Measurements from ENCODE around the gene POU6F2.

The POU6F2 gene

GRCh38 chr7:39035156-39035555 lies 57.4 kb downstream of the POU6F2 start:
- no peaks in the 10 kb centered on the region for H4K20me1 ChIP-seq (ENCODE audit: control insufficient read depth, insufficient read depth, low read depth, low read length)
- no peaks in the 10 kb centered on the region for H3K36me3 ChIP-seq (ENCODE audit: control insufficient read depth, low read length)
- no peak overlapping the region for H3K27ac ChIP-seq (ENCODE audit: low read depth, low read length)
- H3K27me3 ChIP-seq (ENCODE audit: control insufficient read depth, low read length), result no peaks in the 10 kb centered on the region; the same call in 1 of the 2 replicates
- H3F3A ChIP-seq (ENCODE audit: control insufficient read depth, insufficient read depth), result no peaks in the 10 kb centered on the region
- H3K4me3 ChIP-seq (ENCODE audit: low read length), result no peak overlapping the region
- H3K4me1 ChIP-seq (ENCODE audit: control insufficient read depth, low read length), result no peaks in the 10 kb centered on the region
- H3K79me2 ChIP-seq (ENCODE audit: control insufficient read depth, low read length), result no peaks in the 10 kb centered on the region
- no peak overlapping the region for H3K4me2 ChIP-seq (ENCODE audit: low read length)
- no peaks in the 10 kb centered on the region for H3K9me2 ChIP-seq (replicated peaks; ENCODE audit: control insufficient read depth, low read length)
- TF ChIP-seq CTCF (IDR thresholded peaks at IDR 0.05; ENCODE audit: low read depth, low read length, poor library complexity, severe bottlenecking), result no peak
- no peak for TF ChIP-seq EZH2phosphoT487 (IDR thresholded peaks at IDR 0.05; ENCODE audit: borderline replicate concordance, low read length)
- no peaks in the 10 kb centered on the region for H3K9me3 ChIP-seq (ENCODE audit: control insufficient read depth, insufficient read depth, low read length)

- TF ChIP-seq CTCF (IDR thresholded peaks at IDR 0.05; ENCODE audit: low read depth, low read length, poor library complexity, severe bottlenecking), result no peak
- no peak for TF ChIP-seq EZH2phosphoT487 (IDR thresholded peaks at IDR 0.05; ENCODE audit: borderline replicate concordance, low read length)
- H3K27ac ChIP-seq (ENCODE audit: low read depth, low read length), result no peak overlapping the region
- H3K36me3 ChIP-seq (ENCODE audit: control insufficient read depth, low read length), result no peaks in the 10 kb centered on the region
- no peaks in the 10 kb centered on the region for H3K4me1 ChIP-seq (ENCODE audit: control insufficient read depth, low read length)
- no peaks in the 10 kb centered on the region for H3F3A ChIP-seq (ENCODE audit: control insufficient read depth, insufficient read depth)
- no peaks in the 10 kb centered on the region for H3K9me3 ChIP-seq (ENCODE audit: control insufficient read depth, insufficient read depth, low read length)
- H4K20me1 ChIP-seq (ENCODE audit: control insufficient read depth, insufficient read depth, low read depth, low read length), result no peaks in the 10 kb centered on the region
- no peaks in the 10 kb centered on the region; the same call in 1 of the 2 replicates for H3K27me3 ChIP-seq (ENCODE audit: control insufficient read depth, low read length)
- H3K79me2 ChIP-seq (ENCODE audit: control insufficient read depth, low read length), result no peaks in the 10 kb centered on the region
- no peak overlapping the region for H3K4me2 ChIP-seq (ENCODE audit: low read length)
- no peaks in the 10 kb centered on the region for H3K9me2 ChIP-seq (replicated peaks; ENCODE audit: control insufficient read depth, low read length)
- H3K4me3 ChIP-seq (ENCODE audit: low read length), result no peak overlapping the region
These were observed 58.2 kb downstream of the POU6F2 start for GRCh38 chr7:39035903-39036302.

- Histone ChIP-seq H4K20me1 (ENCODE audit: control insufficient read depth, insufficient read depth, low read depth, low read length) (no peaks in the 10 kb centered on the region), H3K36me3 (ENCODE audit: control insufficient read depth, low read length) (no peaks in the 10 kb centered on the region), H3K9me3 (ENCODE audit: control insufficient read depth, insufficient read depth, low read length) (no peaks in the 10 kb centered on the region), H3K4me3 (ENCODE audit: low read length) (no peak overlapping the region), H3K4me2 (ENCODE audit: low read length) (no peak overlapping the region; the same call in 1 of the 2 replicates), H3K79me2 (ENCODE audit: control insufficient read depth, low read length) (no peaks in the 10 kb centered on the region), H3K27ac (ENCODE audit: low read depth, low read length) (no peak overlapping the region), H3F3A (ENCODE audit: control insufficient read depth, insufficient read depth) (no peaks in the 10 kb centered on the region), H3K9me2 (replicated peaks; ENCODE audit: control insufficient read depth, low read length) (no peaks in the 10 kb centered on the region), H3K27me3 (ENCODE audit: control insufficient read depth, low read length) (no peaks in the 10 kb centered on the region), H3K4me1 (ENCODE audit: control insufficient read depth, low read length) (peaks cover 27% of the 10 kb centered on the region)
- no peak for TF ChIP-seq EZH2phosphoT487 (IDR thresholded peaks at IDR 0.05; ENCODE audit: borderline replicate concordance, low read length)
- TF ChIP-seq CTCF (IDR thresholded peaks at IDR 0.05; ENCODE audit: low read depth, low read length, poor library complexity, severe bottlenecking), result no peak
These were observed 65.0 kb downstream of the POU6F2 start for GRCh38 chr7:39042670-39043069.

All from DOHH2 (cell line).